ENCODE data around the gene BICRA. TPM values are rescaled to one million over a fixed set of nuclear protein-coding genes. Genes with fewer than 3 reads are reported as not detected.

Gene BICRA
- 13.3 to 18.9 TPM (median 15.0 TPM) in 5 replicates for total RNA-seq (2022; extraction: Qiagen RNA extraction)

GRCh38 chr19:47608969-47609905, at the start of gene BICRA:
BICRA (plus strand) TSS chr19:47609134; CDS start chr19:47673575, 64,441 bp downstream.

DNA sequence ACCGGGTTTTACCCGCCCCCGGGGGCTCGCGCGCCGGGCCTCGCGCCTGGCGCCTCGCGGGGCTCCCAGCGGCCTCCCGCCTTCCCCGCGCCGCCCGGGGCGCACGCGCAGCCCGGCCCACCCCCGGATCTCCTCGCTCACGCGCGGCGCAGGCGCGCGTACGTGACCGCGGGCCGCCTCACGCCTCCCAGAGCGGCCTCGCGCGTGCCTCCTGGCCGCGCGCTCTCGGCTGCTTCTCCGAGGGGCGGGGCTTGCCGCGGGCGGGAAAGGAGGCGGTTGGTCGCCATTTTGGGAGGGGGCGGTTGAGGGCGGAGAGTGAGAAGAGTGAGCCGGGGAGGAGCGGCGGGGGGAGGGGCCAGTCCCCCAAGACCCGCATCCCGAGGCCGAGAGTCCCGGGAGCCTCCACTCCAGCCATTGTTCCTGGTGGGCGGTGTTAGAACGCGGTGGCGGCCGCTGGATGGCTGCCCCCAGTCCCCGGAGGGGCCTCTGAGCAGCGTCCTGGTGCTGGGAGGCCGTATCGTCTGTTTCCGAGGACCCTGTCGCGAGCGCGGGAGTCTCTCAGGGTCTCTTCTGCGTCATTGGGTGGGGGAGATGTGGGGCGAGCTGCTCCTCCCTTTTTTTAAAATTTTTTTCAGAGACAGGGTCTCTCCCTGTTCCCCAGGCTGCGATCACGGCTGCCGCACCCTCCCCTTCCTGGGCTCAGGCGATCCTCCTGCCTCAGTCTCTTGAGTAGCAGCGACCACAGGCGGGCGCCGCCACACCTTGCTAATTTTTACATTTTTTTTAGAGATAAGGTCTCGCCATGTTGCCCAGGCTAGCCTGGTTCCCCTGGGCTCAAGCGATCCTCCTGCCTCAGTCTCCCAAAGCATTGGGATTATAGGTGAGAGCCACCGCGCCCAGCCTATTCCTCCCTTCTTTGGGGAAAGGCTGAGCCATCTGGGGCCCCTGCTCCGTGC, 35.6 kb upstream of the BICRA start, which contains the start of gene ZNF541:
Gene ZNF541, minus strand, starts transcription at position 78 of the 956 bp plus-strand sequence. CDS start 17,292 bp downstream, outside the sequence.

GRCh38 chr19:47713046-47714021, 104.4 kb downstream of the BICRA start, which contains the start of gene EHD2:
EHD2 (plus strand) TSS chr19:47713422; CDS start chr19:47716613, 3,191 bp downstream.

GRCh38 chr19:47745010-47745901, 136.3 kb downstream of the BICRA start, which contains the start of gene NOP53:
NOP53 (plus strand) TSS chr19:47745546; CDS start chr19:47745560, 14 bp downstream.

Other genes with a start within 250 kb of the BICRA start
- 32.7 to 43.0 TPM (median 37.1 TPM) in 5 replicates for gene MEIS3, start 189.6 kb upstream of the BICRA start, total RNA-seq (2022; extraction: Qiagen RNA extraction)
- 0.16 to 0.23 TPM (median 0.22 TPM) in 5 replicates for gene SLC8A2, start 137.2 kb upstream of the BICRA start, total RNA-seq (2022; extraction: Qiagen RNA extraction)
- gene KPTN, start 124.9 kb upstream of the BICRA start, total RNA-seq (2022; extraction: Qiagen RNA extraction): 18.3 to 22.2 TPM (median 19.4 TPM) in 5 replicates
- gene NAPA, start 94.1 kb upstream of the BICRA start, total RNA-seq (2022; extraction: Qiagen RNA extraction): 85.8 to 107 TPM (median 96.6 TPM) in 5 replicates
- gene ZNF541, start 36.0 kb upstream of the BICRA start, total RNA-seq (2022; extraction: Qiagen RNA extraction): not detected in 5 replicates
- gene EHD2, start 104.3 kb downstream of the BICRA start, total RNA-seq (2022; extraction: Qiagen RNA extraction): 132 to 155 TPM (median 146 TPM) in 5 replicates
- 227 to 307 TPM (median 238 TPM) in 5 replicates for gene NOP53, start 136.4 kb downstream of the BICRA start, total RNA-seq (2022; extraction: Qiagen RNA extraction)
- gene SELENOW, start 169.6 kb downstream of the BICRA start, total RNA-seq (2022; extraction: Qiagen RNA extraction): 96.6 to 176 TPM (median 155 TPM) in 5 replicates
- not detected in 5 replicates for gene TPRX1, start 195.4 kb downstream of the BICRA start, total RNA-seq (2022; extraction: Qiagen RNA extraction)
- gene CRX, start 212.8 kb downstream of the BICRA start, total RNA-seq (2022; extraction: Qiagen RNA extraction): not detected in 5 replicates

All from A549 treated with Hydrocortisone at 1 μM for 4 hours (cell line).